Omental fat pad (tissue), 4 donors: ENCODE data around the gene R3HDM4. TPM values are rescaled to one million over a fixed set of nuclear protein-coding genes. Genes with fewer than 3 reads are reported as not detected.

ENCODE experiments used
- ATAC-seq: fragments of 150-250 bp; one replicate; pipeline ENCODE4 v1.9.1; 2016; ENCODE audit warnings: mild to moderate bottlenecking, moderate library complexity; ENCODE audit not compliant: low FRiP score
- DNase-seq: peaks from one replicate; pipeline ENCODE4 v3.0.0-alpha.2; 2019; ENCODE audit warnings: low spot score
- total RNA-seq, 4 donors: library from RNA; depleted of rRNA; stranded (reverse); fragments of >200 nt; gene quantifications; one replicate each; pipeline ENCODE4 v1.1.0, GENCODE V29; 2016
- TF ChIP-seq, protein P1 (sequence below), 3 donors: fragments of 450-650 bp; IDR thresholded peaks; one replicate each; pipeline ENCODE4 v1.5.1; 2016 to 2017; ENCODE audit warnings: antibody characterized with exemption in 3 of 3, mild to moderate bottlenecking in 3 of 3, moderate library complexity in 2 of 3

R3HDM4 gene
- total RNA-seq, 4 donors from 2014 or later, result 27.1 to 55.2 (median 44.4) TPM

DNA sequence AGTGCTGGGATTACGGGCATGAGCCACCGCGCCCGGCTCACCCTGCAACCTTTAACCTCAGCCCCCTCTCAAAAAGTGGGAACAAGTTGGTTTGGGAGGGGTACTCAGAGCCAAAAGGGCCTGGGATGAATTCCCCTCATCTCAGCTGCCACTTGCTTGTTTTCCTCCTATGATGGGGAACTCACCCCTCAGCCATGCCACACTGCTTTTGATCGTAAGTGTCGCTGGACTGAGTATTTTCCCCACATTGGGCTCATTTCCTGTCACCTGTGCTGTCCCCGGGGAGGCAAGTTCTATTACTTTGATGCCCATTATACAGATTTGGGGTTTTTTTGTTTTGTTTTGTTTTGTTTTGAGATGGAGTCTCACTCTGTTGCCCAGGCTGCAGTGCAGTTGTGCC, 6.5 kb downstream of the R3HDM4 start:
- DNase-seq (no peak), ATAC-seq (no peak)

DNA sequence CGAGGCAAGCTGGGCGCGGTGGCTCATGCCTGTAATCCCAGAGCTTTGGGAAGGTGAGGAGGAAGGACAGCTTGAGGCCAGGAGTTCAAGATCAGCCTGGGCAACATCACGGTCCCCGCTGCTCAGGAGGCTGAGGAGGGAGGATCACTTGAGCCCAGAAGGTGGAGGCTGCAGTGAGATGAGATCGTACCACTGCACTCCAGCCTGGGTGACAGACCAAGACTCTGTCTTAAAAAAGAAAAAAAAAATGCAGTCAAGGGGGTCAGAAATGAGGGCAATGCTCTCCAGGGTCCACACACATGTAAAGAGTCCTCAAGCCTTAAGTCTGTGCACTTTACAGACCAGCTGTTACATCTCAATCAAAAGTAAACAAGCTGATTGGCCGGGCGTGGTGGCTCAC, 8.5 kb downstream of the R3HDM4 start:
- no peak for ATAC-seq
- DNase-seq, result no peak
- TF ChIP-seq, protein P1, sequence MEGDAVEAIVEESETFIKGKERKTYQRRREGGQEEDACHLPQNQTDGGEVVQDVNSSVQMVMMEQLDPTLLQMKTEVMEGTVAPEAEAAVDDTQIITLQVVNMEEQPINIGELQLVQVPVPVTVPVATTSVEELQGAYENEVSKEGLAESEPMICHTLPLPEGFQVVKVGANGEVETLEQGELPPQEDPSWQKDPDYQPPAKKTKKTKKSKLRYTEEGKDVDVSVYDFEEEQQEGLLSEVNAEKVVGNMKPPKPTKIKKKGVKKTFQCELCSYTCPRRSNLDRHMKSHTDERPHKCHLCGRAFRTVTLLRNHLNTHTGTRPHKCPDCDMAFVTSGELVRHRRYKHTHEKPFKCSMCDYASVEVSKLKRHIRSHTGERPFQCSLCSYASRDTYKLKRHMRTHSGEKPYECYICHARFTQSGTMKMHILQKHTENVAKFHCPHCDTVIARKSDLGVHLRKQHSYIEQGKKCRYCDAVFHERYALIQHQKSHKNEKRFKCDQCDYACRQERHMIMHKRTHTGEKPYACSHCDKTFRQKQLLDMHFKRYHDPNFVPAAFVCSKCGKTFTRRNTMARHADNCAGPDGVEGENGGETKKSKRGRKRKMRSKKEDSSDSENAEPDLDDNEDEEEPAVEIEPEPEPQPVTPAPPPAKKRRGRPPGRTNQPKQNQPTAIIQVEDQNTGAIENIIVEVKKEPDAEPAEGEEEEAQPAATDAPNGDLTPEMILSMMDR (IDR thresholded peaks at IDR 0.05), result no peak

More for the DNA sequence above, 6.5 kb downstream of the R3HDM4 start:
- TF ChIP-seq, protein P1 (IDR thresholded peaks at IDR 0.05), result no peak

DNA sequence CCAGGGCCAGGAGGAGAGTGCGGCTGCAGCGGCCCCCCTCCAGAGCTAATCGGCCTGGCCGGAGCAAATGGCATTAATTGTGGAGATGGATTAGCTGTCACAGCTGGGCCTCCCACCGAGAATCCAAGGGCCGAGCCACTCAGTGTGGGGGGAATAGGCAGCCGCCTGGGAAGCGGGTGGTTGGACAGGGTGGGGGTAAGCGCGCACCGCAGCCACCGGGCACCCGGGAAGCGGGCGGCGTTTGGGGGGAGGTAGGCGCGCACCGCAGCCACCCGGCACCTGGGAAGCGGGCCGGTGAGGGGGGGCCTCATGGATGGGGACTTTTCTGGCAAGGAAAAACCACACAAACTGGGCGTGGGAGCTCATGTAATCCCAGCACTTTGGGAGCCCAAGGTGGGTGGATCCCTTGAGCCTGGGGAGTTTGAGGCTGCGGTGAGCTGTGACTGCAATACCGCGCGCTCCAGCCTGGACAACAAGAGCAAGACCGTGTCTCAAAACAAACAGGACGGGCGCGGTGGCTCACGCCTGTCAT, 9.7 kb downstream of the R3HDM4 start:
- no peak for DNase-seq
- TF ChIP-seq, protein P1 (IDR thresholded peaks at IDR 0.05), result no peak
- no peak for ATAC-seq

DNA sequence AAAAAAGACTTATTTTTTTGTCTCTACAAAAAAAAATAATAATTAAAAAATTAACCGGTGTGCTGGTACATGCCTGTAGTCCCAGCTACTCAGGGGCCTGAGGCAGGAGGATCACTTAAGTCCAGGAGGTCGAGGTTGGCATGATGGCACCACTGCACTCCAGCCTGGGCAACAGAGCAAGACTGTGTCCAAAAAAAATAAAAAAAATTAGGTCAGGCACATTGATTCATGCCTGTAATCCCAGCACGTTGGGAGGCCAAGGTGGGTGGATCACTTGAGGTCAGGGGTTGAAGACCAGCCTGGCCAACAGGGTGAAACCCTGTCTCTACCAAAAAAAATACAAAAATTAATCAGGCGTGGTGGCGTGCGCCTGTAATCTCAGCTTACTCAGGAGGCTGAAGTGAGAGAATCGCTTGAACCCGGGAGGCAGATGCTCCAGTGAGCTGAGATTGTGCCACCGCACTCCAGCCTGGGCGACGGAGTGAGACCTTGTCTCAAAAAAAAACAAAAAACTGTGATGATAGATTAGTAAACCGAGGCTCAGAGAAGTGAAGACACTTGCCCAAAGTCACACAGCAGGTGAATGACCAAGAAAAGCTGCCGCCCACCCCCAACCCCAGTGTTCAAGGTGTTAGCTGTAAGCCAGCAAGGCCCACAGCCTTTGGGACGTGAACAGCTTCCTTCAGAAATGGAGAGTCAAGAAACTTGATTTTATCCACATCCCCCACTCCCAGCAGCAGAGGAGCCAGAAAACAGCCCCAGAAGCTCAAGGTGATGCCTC, 10.4 kb downstream of the R3HDM4 start:
- TF ChIP-seq, protein P1 (IDR thresholded peaks at IDR 0.05), result no peak
- no peak for ATAC-seq
- no peak for DNase-seq

DNA sequence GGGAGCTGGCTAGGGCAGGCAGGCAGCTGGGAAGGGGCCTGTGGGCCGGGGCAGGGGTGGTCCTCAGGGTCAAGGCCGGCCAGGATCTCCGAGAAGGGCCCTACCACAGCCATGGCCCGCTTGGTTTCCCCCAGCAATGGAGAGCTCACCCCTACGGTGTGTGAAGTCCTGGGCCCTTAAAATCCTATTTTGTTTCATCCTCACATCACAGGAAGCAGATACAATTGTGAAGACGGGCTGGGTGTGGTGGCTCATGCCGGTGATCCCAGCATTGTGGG, 11.0 kb downstream of the R3HDM4 start:
- DNase-seq (no peak), ATAC-seq (no peak)
- TF ChIP-seq, protein P1 (IDR thresholded peaks at IDR 0.05), result no peak

DNA sequence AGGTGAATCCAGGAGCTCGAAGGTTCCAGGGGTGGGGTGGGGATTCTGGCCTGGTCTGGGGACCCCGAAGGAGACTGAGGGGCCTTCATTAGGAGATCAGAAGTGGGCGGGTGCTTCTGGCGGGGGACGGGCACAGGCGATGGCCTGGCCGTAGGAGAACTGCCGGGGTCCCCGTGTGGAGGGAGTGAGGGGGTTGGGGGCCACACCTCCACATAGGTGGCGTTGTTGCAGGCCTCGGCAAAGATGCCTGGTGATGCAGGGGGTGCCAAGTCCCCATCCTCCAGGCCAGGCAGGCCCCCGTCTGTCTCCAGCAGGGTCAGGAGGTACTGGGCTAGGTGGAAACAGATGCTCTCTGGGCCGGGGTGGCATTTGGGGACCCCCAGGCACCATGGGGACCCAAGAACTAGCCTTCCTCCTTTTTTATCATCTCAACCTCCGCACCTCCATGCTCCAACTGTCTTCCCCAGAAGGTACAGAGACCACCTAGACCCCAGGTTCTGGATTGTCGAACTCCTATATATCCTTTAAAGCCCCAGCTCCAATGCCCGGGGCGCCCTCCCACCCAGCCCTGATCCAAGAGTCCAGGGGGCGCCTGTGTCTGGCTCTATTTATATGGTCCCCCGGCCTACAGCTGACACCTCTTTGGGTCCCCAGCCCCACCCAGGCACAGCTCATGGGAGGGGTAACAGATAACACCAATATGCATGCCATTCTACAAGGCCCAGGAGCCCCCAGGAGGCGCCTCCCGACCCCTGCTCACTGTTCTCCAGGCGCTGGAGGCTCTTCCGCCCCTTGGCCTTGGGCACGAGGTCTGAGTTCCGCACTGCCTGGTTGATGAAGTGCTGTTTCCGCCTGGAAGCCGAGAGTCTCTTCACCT, 11.6 kb downstream of the R3HDM4 start:
- ATAC-seq (no peak), DNase-seq (no peak)
- TF ChIP-seq, protein P1 (IDR thresholded peaks at IDR 0.05), result no peak
